ENCODE results near the gene SERINC1.
A peak's percentile ranks its signal among the peaks of the same experiment; 100 is the strongest.

Gene SERINC1

DNA sequence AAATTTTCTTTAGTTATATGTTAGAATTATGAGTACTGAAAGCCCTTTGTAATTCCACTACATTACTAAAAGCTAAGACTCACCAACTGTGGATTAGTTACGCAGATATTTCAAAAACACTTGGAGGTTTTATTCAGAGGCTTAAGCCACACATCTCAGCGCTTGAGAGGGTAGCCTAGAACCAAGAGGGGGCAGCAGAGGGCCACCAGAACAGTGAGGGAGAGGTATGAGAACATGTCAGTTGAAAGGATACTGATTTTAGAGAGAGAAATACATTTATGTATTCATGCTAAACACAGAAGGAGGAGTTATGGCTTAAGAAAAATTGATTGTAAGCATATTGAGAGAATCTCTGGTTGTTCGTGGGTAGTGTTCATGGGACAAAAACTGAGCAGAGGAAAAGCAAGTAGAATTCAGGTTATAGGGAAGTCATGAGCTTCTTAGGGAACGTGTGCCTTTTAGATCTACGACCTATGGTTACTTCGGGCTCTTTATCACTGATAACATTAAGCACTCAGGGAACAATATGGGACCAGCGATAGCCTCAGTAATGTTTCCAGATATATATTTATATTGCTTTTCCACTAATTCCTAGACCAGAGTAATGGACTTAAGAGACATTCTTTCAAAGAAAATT lies 20.4 kb upstream of the SERINC1 start:
- ChIA-PET POLR2A (interaction anchor here (1.0 kb wide), 1 partner anchor 38 kb away, joined by 3 read pairs; no protein-coding TSS in a partner anchor), CTCF (interaction anchor here (0.7 to 7.2 kb wide), 20 partner anchors 9 to 1423 kb away, joined by 3 to 153 read pairs (median 6); partner anchors contain the start of genes PKIB and SERINC1)
- 24% methylated on average over 6 of the region's 7 CpGs for WGBS (ENCODE audit: insufficient coverage)
- Histone ChIP-seq H3K4me1 (ENCODE audit: control extremely low read depth in 1 of 4, control insufficient read depth in 4 of 4, insufficient read depth in 4 of 4, low read length in 3 of 4) (peaks cover 5 to 16% (median 10%) of the 10 kb centered on the region in 4 experiments), H3K4me3 (ENCODE audit: control insufficient read depth in 1 of 7, extremely low read depth in 1 of 7, insufficient read depth in 4 of 7, low read depth in 2 of 7, low read length in 6 of 7) (peak overlapping the region in 1 of 7 experiments; percentile 20), H3K36me3 (ENCODE audit: control insufficient read depth in 4 of 4, insufficient read depth in 4 of 4, low read length in 3 of 4) (no peaks in the 10 kb centered on the region), H3K27ac (ENCODE audit: insufficient read depth in 1 of 2, low read depth in 1 of 2, low read length in 2 of 2, poor library complexity in 1 of 2, severe bottlenecking in 2 of 2) (no peak overlapping the region), H3K27me3 (replicated peaks in 2 of 5; ENCODE audit: control insufficient read depth in 4 of 5, insufficient read depth in 5 of 5, low read length in 4 of 5) (peaks cover 0 to 12% (median 0%) of the 10 kb centered on the region in 5 experiments), H3K9me3 (ENCODE audit: control extremely low read depth in 1 of 5, control insufficient read depth in 4 of 5, insufficient read depth in 2 of 5, low read depth in 1 of 5, low read length in 4 of 5) (peaks cover 0 to 3% (median 2%) of the 10 kb centered on the region in 5 experiments)
- peak; percentile 71 to 86 (median 85) for DNase-seq

GRCh38 chr6:122490607-122491006 lies 19.0 kb upstream of the SERINC1 start:
- Histone ChIP-seq H3K27ac (ENCODE audit: insufficient read depth in 1 of 2, low read depth in 1 of 2, low read length in 2 of 2, poor library complexity in 1 of 2, severe bottlenecking in 2 of 2) (no peak overlapping the region), H3K4me1 (ENCODE audit: control extremely low read depth in 1 of 4, control insufficient read depth in 4 of 4, insufficient read depth in 4 of 4, low read length in 3 of 4) (peaks cover 5 to 14% (median 10%) of the 10 kb centered on the region in 4 experiments), H3K27me3 (replicated peaks in 2 of 5; ENCODE audit: control insufficient read depth in 4 of 5, insufficient read depth in 5 of 5, low read length in 4 of 5) (peaks cover 0 to 14% (median 5%) of the 10 kb centered on the region in 5 experiments), H3K4me3 (ENCODE audit: control insufficient read depth in 1 of 7, extremely low read depth in 1 of 7, insufficient read depth in 4 of 7, low read depth in 2 of 7, low read length in 6 of 7) (no peak overlapping the region), H3K9me3 (ENCODE audit: control extremely low read depth in 1 of 5, control insufficient read depth in 4 of 5, insufficient read depth in 2 of 5, low read depth in 1 of 5, low read length in 4 of 5) (peaks cover 0 to 2% (median 0%) of the 10 kb centered on the region in 5 experiments), H3K36me3 (ENCODE audit: control insufficient read depth in 4 of 4, insufficient read depth in 4 of 4, low read length in 3 of 4) (no peaks in the 10 kb centered on the region)
- POLR2A ChIA-PET: no interaction called here
- CTCF ChIA-PET: interaction anchor here (0.7 to 7.2 kb wide), 14 partner anchors 8 to 381 kb away, joined by 3 to 153 read pairs (median 7); partner anchors contain the start of genes PKIB and SERINC1
- WGBS (ENCODE audit: insufficient coverage): 91% methylated on average over 1 of the region's 1 CpG
- DNase-seq: no peak

DNA sequence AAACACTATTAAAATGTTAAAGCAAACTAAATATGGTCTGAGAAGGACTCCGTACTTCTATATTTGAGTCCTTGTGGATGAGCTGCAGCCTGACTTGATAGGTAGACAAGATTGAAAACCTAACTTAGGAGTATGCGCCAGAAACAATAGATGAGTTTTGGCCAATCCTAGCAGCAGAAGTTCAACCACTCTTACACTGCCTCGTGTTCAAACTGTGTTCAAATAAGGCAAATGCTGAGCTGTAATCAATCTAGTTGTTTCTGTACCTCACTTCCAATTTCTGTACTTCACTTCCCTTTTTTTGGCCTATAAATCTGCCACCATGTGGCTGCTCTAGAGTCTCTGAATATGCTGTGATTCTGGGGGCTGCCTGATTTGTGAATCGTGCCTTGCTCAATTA lies 13.2 kb upstream of the SERINC1 start:
- ChIA-PET POLR2A (no interaction called here), CTCF (interaction anchor here (0.6 to 2.0 kb wide), 7 partner anchors 10 to 1758 kb away, joined by 3 to 8 read pairs (median 4); no protein-coding TSS in a partner anchor)
- WGBS (ENCODE audit: insufficient coverage): 33% methylated on average over 3 of the region's 4 CpGs

DNA sequence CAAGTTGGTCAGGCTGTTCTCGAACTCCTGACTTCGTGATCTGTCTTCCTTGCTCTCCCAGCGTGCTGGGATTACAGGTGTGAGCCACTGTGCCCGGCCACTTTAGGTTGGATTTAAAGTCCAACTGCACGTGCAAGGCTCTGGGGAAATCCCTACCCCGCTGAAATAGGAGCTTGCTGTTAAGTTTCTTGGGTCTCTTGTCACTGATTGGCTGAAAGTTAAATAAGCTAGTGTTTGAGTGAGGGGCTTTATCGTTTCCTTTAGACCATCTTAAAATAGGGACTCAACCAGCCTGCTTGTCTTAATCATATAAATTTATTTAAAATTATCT lies 11.1 kb upstream of the SERINC1 start:
- CTCF ChIA-PET: interaction anchor here (1.1 to 2.7 kb wide), 4 partner anchors 9 to 49 kb away, joined by 3 to 14 read pairs (median 3); partner anchors contain the start of gene SERINC1
- H3K27me3 ChIP-seq (replicated peaks in 2 of 5; ENCODE audit: control insufficient read depth in 4 of 5, insufficient read depth in 5 of 5, low read length in 4 of 5): peaks cover 0 to 9% (median 6%) of the 10 kb centered on the region in 5 experiments
- H3K36me3 ChIP-seq (ENCODE audit: control insufficient read depth in 4 of 4, insufficient read depth in 4 of 4, low read length in 3 of 4): no peaks in the 10 kb centered on the region
- 98% methylated on average over 4 of the region's 7 CpGs for WGBS (ENCODE audit: insufficient coverage)
- POLR2A ChIA-PET: no interaction called here
- no peak overlapping the region for H3K27ac ChIP-seq (ENCODE audit: insufficient read depth in 1 of 2, low read depth in 1 of 2, low read length in 2 of 2, poor library complexity in 1 of 2, severe bottlenecking in 2 of 2)
- no peak overlapping the region for H3K4me3 ChIP-seq (ENCODE audit: control insufficient read depth in 1 of 7, extremely low read depth in 1 of 7, insufficient read depth in 4 of 7, low read depth in 2 of 7, low read length in 6 of 7)
- peaks cover 0 to 9% (median 1%) of the 10 kb centered on the region in 4 experiments for H3K4me1 ChIP-seq (ENCODE audit: control extremely low read depth in 1 of 4, control insufficient read depth in 4 of 4, insufficient read depth in 4 of 4, low read length in 3 of 4)
- no peaks in the 10 kb centered on the region for H3K9me3 ChIP-seq (ENCODE audit: control extremely low read depth in 1 of 5, control insufficient read depth in 4 of 5, insufficient read depth in 2 of 5, low read depth in 1 of 5, low read length in 4 of 5)
- DNase-seq: no peak

More for the DNA sequence above, 13.2 kb upstream of the SERINC1 start:
- Histone ChIP-seq H3K4me1 (ENCODE audit: control extremely low read depth in 1 of 4, control insufficient read depth in 4 of 4, insufficient read depth in 4 of 4, low read length in 3 of 4) (peaks cover 0 to 9% (median 1%) of the 10 kb centered on the region in 4 experiments), H3K27me3 (replicated peaks in 2 of 5; ENCODE audit: control insufficient read depth in 4 of 5, insufficient read depth in 5 of 5, low read length in 4 of 5) (peaks cover 0 to 9% (median 6%) of the 10 kb centered on the region in 5 experiments), H3K36me3 (ENCODE audit: control insufficient read depth in 4 of 4, insufficient read depth in 4 of 4, low read length in 3 of 4) (no peaks in the 10 kb centered on the region), H3K4me3 (ENCODE audit: control insufficient read depth in 1 of 7, extremely low read depth in 1 of 7, insufficient read depth in 4 of 7, low read depth in 2 of 7, low read length in 6 of 7) (no peak overlapping the region), H3K9me3 (ENCODE audit: control extremely low read depth in 1 of 5, control insufficient read depth in 4 of 5, insufficient read depth in 2 of 5, low read depth in 1 of 5, low read length in 4 of 5) (no peaks in the 10 kb centered on the region), H3K27ac (ENCODE audit: insufficient read depth in 1 of 2, low read depth in 1 of 2, low read length in 2 of 2, poor library complexity in 1 of 2, severe bottlenecking in 2 of 2) (no peak overlapping the region)
- peak; percentile 72 to 90 (median 85) for DNase-seq

DNA sequence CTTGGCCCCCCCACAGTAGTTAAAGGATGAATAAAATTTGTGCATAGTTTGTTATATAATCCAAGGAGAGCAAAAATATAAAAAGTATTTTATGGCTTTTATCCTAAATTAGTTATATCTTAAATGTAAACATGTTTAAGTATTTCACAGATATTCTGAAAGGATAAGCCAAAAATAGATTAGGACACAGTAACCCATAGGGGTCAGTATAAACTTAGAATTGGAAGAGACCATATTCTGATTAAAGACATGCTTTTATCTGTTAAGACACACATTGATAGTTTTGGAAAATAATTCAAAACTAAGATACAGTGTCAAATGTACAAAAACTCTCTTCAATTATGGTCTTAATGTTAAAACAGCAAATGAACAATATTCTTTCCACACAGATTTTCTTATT lies 4.5 kb upstream of the SERINC1 start:
- Histone ChIP-seq H3K27ac (ENCODE audit: insufficient read depth in 1 of 2, low read depth in 1 of 2, low read length in 2 of 2, poor library complexity in 1 of 2, severe bottlenecking in 2 of 2) (no peak overlapping the region), H3K4me1 (ENCODE audit: control extremely low read depth in 1 of 4, control insufficient read depth in 4 of 4, insufficient read depth in 4 of 4, low read length in 3 of 4) (peaks cover 0 to 9% (median 6%) of the 10 kb centered on the region in 4 experiments), H3K36me3 (ENCODE audit: control insufficient read depth in 4 of 4, insufficient read depth in 4 of 4, low read length in 3 of 4) (no peaks in the 10 kb centered on the region), H3K9me3 (ENCODE audit: control extremely low read depth in 1 of 5, control insufficient read depth in 4 of 5, insufficient read depth in 2 of 5, low read depth in 1 of 5, low read length in 4 of 5) (no peaks in the 10 kb centered on the region), H3K27me3 (replicated peaks in 2 of 5; ENCODE audit: control insufficient read depth in 4 of 5, insufficient read depth in 5 of 5, low read length in 4 of 5) (no peaks in the 10 kb centered on the region), H3K4me3 (ENCODE audit: control insufficient read depth in 1 of 7, extremely low read depth in 1 of 7, insufficient read depth in 4 of 7, low read depth in 2 of 7, low read length in 6 of 7) (no peak overlapping the region)
- DNase-seq: peak; percentile 36 to 58 (median 54)
- ChIA-PET POLR2A (no interaction called here), CTCF (interaction anchor here (1.1 to 3.0 kb wide), 3 partner anchors 54 to 252 kb away, joined by 3 to 40 read pairs (median 7); no protein-coding TSS in a partner anchor)

- H3K4me3 ChIP-seq (ENCODE audit: control insufficient read depth in 1 of 7, extremely low read depth in 1 of 7, insufficient read depth in 4 of 7, low read depth in 2 of 7, low read length in 6 of 7): peak overlapping the region; percentile 84 to 99 (median 91)
- H3K27ac ChIP-seq (ENCODE audit: insufficient read depth in 1 of 2, low read depth in 1 of 2, low read length in 2 of 2, poor library complexity in 1 of 2, severe bottlenecking in 2 of 2): peak overlapping the region; percentile 94 to 98
- 0% methylated on average over 4 of the region's 8 CpGs for WGBS (ENCODE audit: insufficient coverage)
- peaks cover 3 to 21% (median 15%) of the 10 kb centered on the region in 4 experiments for H3K4me1 ChIP-seq (ENCODE audit: control extremely low read depth in 1 of 4, control insufficient read depth in 4 of 4, insufficient read depth in 4 of 4, low read length in 3 of 4)
- CTCF ChIA-PET: interaction anchor here (1.0 to 1.7 kb wide), 7 partner anchors 10 to 257 kb away, joined by 3 to 7 read pairs (median 3); no protein-coding TSS in a partner anchor
- H3K9me3 ChIP-seq (ENCODE audit: control extremely low read depth in 1 of 5, control insufficient read depth in 4 of 5, insufficient read depth in 2 of 5, low read depth in 1 of 5, low read length in 4 of 5): no peaks in the 10 kb centered on the region
- no peaks in the 10 kb centered on the region for H3K27me3 ChIP-seq (replicated peaks in 2 of 5; ENCODE audit: control insufficient read depth in 4 of 5, insufficient read depth in 5 of 5, low read length in 4 of 5)
- peaks cover 0 to 2% (median under 1%) of the 10 kb centered on the region in 4 experiments for H3K36me3 ChIP-seq (ENCODE audit: control insufficient read depth in 4 of 4, insufficient read depth in 4 of 4, low read length in 3 of 4)
- POLR2A ChIA-PET: no interaction called here
- DNase-seq: no peak
Measured at GRCh38 chr6:122472022-122472340, 374 bp upstream of the SERINC1 start.

DNA sequence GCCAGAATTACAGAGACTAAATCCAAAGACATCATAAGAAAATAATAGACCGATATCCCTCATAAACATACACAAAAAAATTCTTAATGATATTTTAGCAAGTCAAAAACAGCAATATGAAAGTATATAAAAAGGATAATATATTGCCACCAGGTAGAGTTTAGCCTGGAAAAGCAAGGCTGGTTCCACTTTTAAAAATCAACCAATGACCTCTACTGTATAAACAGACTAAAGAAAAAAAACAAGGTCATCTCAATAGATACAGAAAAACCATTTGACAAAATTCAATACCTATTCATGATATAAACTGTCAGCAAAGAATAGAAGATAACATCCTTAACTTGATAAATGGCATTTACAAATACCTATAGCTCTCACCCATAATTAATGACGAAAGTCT lies 9.7 kb downstream of the SERINC1 start:
- Histone ChIP-seq H3K4me1 (ENCODE audit: control extremely low read depth in 1 of 4, control insufficient read depth in 4 of 4, insufficient read depth in 4 of 4, low read length in 3 of 4) (peaks cover 0 to 3% (median under 1%) of the 10 kb centered on the region in 4 experiments), H3K9me3 (ENCODE audit: control extremely low read depth in 1 of 5, control insufficient read depth in 4 of 5, insufficient read depth in 2 of 5, low read depth in 1 of 5, low read length in 4 of 5) (no peaks in the 10 kb centered on the region), H3K27me3 (replicated peaks in 2 of 5; ENCODE audit: control insufficient read depth in 4 of 5, insufficient read depth in 5 of 5, low read length in 4 of 5) (no peaks in the 10 kb centered on the region), H3K4me3 (ENCODE audit: control insufficient read depth in 1 of 7, extremely low read depth in 1 of 7, insufficient read depth in 4 of 7, low read depth in 2 of 7, low read length in 6 of 7) (no peak overlapping the region), H3K27ac (ENCODE audit: insufficient read depth in 1 of 2, low read depth in 1 of 2, low read length in 2 of 2, poor library complexity in 1 of 2, severe bottlenecking in 2 of 2) (no peak overlapping the region), H3K36me3 (ENCODE audit: control insufficient read depth in 4 of 4, insufficient read depth in 4 of 4, low read length in 3 of 4) (peaks cover 10 to 23% (median 14%) of the 10 kb centered on the region in 4 experiments)
- WGBS (ENCODE audit: insufficient coverage): no CpG with 5 or more reads among the region's 2 CpGs
- DNase-seq: no peak
- ChIA-PET POLR2A (no interaction called here), CTCF (no interaction called here)

Data from common myeloid progenitor, CD34-positive (primary cell).